SK-N-SH (cell line): Measurements from ENCODE around the gene UMOD. TPM values are rescaled to one million over a fixed set of nuclear protein-coding genes. Genes with fewer than 3 reads are reported as not detected.

Source experiments
- CTCF ChIA-PET: fragments of 300-600, 350-600 bp; formaldehyde crosslinking; extraction: SDS; loops from one replicate; lab custom pipeline; 2021; lab: Yijun Ruan, JAX
- POLR2A ChIA-PET: fragments of 350-600 bp; sonication (Branson Sonifier 250); formaldehyde crosslinking; extraction: SDS; loops from one replicate; lab custom pipeline; 2020; ENCODE audit warnings: antibody characterized with exemption, inconsistent platforms; lab: Yijun Ruan, JAX
- DNase-seq: peaks from one replicate; pipeline ENCODE4 v3.0.0; 2012
- H2AFZ ChIP-seq: fragments of 200-600 bp; sonication (generic); 2 replicates; pipeline ENCODE4 v1.8.1; 2016; ENCODE audit warnings: antibody characterized with exemption, mild to moderate bottlenecking, low read depth
- H3F3A ChIP-seq: fragments of 200-600 bp; sonication (generic); replicated peaks from 2 replicates; pipeline ENCODE3; 2016; ENCODE audit warnings: antibody characterized with exemption, mild to moderate bottlenecking; ENCODE audit not compliant: insufficient read depth
- H3K27ac ChIP-seq, 2 experiments: fragments of 200-500 bp in 1 of 2; fragments of 200-600 bp in 1 of 2; sonication (Bioruptor generic) in 1 of 2; sonication (generic), shearing (Covaris generic) in 1 of 2; 2 replicates each; pipeline versions ENCODE4 v1.5.1 to v1.6.1; 2014 to 2016; ENCODE audit warnings: low read depth in 2 of 2, inconsistent platforms in 1 of 2, low read length in 1 of 2, mild to moderate bottlenecking in 1 of 2, mixed read lengths in 1 of 2
- H3K27me3 ChIP-seq: fragments of 200-600 bp; sonication (generic), shearing (Covaris generic); 2 replicates; pipeline ENCODE4 v1.6.1; 2016; ENCODE audit warnings: mixed run types; ENCODE audit not compliant: insufficient read depth
- H3K36me3 ChIP-seq, 2 experiments: fragments of 200-500 bp in 1 of 2; fragments of 200-600 bp in 1 of 2; sonication (Bioruptor generic) in 1 of 2; sonication (generic) in 1 of 2; replicated peaks in 1 of 2; 2 replicates each; pipeline versions ENCODE3 to v1.5.1; 2014 to 2016; ENCODE audit warnings: low read length in 1 of 2, mild to moderate bottlenecking in 1 of 2; ENCODE audit not compliant: insufficient read depth in 2 of 2, control insufficient read depth in 1 of 2
- H3K4me1 ChIP-seq, 2 experiments: fragments of 200-500 bp in 1 of 2; fragments of 200-600 bp in 1 of 2; sonication (Bioruptor generic) in 1 of 2; sonication (generic), shearing (Covaris generic) in 1 of 2; 2 replicates each; pipeline versions ENCODE4 v1.5.1 to v1.6.1; 2014 to 2016; ENCODE audit warnings: low read depth in 1 of 2, low read length in 1 of 2, mixed run types in 1 of 2; ENCODE audit not compliant: insufficient read depth in 2 of 2, control insufficient read depth in 1 of 2
- H3K4me2 ChIP-seq: fragments of 200-600 bp; sonication (generic), shearing (Covaris generic); 2 replicates; pipeline ENCODE4 v1.6.1; 2017; ENCODE audit warnings: mixed run types
- H3K4me3 ChIP-seq, 2 experiments: fragments of 200-500 bp in 1 of 2; fragments of 200-600 bp in 1 of 2; sonication (Bioruptor generic) in 1 of 2; sonication (generic), shearing (Covaris generic) in 1 of 2; 2 replicates each; pipeline versions ENCODE4 v1.5.1 to v1.8.1; 2014 to 2016; ENCODE audit warnings: low read depth in 2 of 2, inconsistent platforms in 1 of 2, low read length in 1 of 2, mild to moderate bottlenecking in 1 of 2, mixed read lengths in 1 of 2, moderate library complexity in 1 of 2
- H3K79me2 ChIP-seq: fragments of 200-600 bp; sonication (generic); 2 replicates; pipeline ENCODE4 v1.8.1; 2017; ENCODE audit warnings: mild to moderate bottlenecking; ENCODE audit not compliant: insufficient read depth
- H3K9ac ChIP-seq: fragments of 200-600 bp; sonication (generic); 2 replicates; pipeline ENCODE4 v1.6.1; 2017; ENCODE audit warnings: mixed run types
- H3K9me2 ChIP-seq: fragments of 200-600 bp; sonication (generic); 2 replicates; pipeline ENCODE4 v1.6.1; 2017; ENCODE audit warnings: mixed run types
- H3K9me3 ChIP-seq: fragments of 200-600 bp; sonication (generic); 2 replicates; pipeline ENCODE4 v1.6.1; 2017; ENCODE audit warnings: mixed run types, mild to moderate bottlenecking, moderate library complexity
- H4K20me1 ChIP-seq: fragments of 200-600 bp; sonication (generic); 2 replicates; pipeline ENCODE4 v1.6.1; 2017; ENCODE audit warnings: mild to moderate bottlenecking, mixed run types; ENCODE audit not compliant: insufficient read depth
- CTCF ChIP-seq: fragments of 200-600 bp; sonication (generic); IDR thresholded peaks from 2 replicates; pipeline ENCODE4 v1.6.1; 2017; ENCODE audit warnings: antibody characterized with exemption, mild to moderate bottlenecking, moderate library complexity
- EP300 ChIP-seq, 2 experiments: IDR thresholded peaks; 2 replicates each; pipeline versions ENCODE4 v1.4.0 to v1.6.1; 2012; ENCODE audit warnings: borderline replicate concordance in 1 of 2, low read depth in 1 of 2, low read length in 1 of 2
- EZH2phosphoT487 ChIP-seq: fragments of 200-600 bp; sonication (generic); IDR thresholded peaks from 2 replicates; pipeline ENCODE4 v1.6.1; 2017; ENCODE audit warnings: low read depth, mixed run types, mild to moderate bottlenecking, antibody characterized with exemption, moderate library complexity, borderline replicate concordance
- FOSL2 ChIP-seq: IDR thresholded peaks from 2 replicates; pipeline ENCODE4 v1.4.0; 2012; ENCODE audit warnings: low read depth, mild to moderate bottlenecking, moderate library complexity, borderline replicate concordance
- FOXJ3 ChIP-seq: sonication (generic); formaldehyde crosslinking; IDR thresholded peaks from 2 replicates; pipeline ENCODE4 v1.5.1; 2020; ENCODE audit warnings: mild to moderate bottlenecking, missing genetic modification reagents
- FOXM1 ChIP-seq: IDR thresholded peaks from 2 replicates; pipeline ENCODE4 v1.4.0; 2012; ENCODE audit warnings: low read depth, mild to moderate bottlenecking
- GABPA ChIP-seq: IDR thresholded peaks from 2 replicates; pipeline ENCODE4 v1.4.0; 2012; ENCODE audit warnings: low read depth, mild to moderate bottlenecking
- GATA2 ChIP-seq: sonication (generic); formaldehyde crosslinking; IDR thresholded peaks from 2 replicates; pipeline ENCODE4 v1.5.0; 2020; ENCODE audit warnings: mild to moderate bottlenecking, missing genetic modification reagents
- JUND ChIP-seq: IDR thresholded peaks from 2 replicates; pipeline ENCODE4 v1.4.0; 2012
- MEF2A ChIP-seq: IDR thresholded peaks from 2 replicates; pipeline ENCODE4 v1.4.0; 2012; ENCODE audit warnings: low read depth, borderline replicate concordance
- NRF1 ChIP-seq: IDR thresholded peaks from 2 replicates; pipeline ENCODE4 v1.6.1; 2012; ENCODE audit warnings: low read depth, mild to moderate bottlenecking, low read length
- POLR2AphosphoS5 ChIP-seq: IDR thresholded peaks from 2 replicates; pipeline ENCODE4 v1.6.1; 2012; ENCODE audit warnings: low read depth, low read length
- RFX5 ChIP-seq: IDR thresholded peaks from 2 replicates; pipeline ENCODE4 v1.6.1; 2012; ENCODE audit warnings: mild to moderate bottlenecking, improper control_type of control experiment, low read length
- RXRA ChIP-seq: IDR thresholded peaks from 2 replicates; pipeline ENCODE4 v1.4.0; 2012; ENCODE audit warnings: low read depth, mild to moderate bottlenecking, borderline replicate concordance
- TCF12 ChIP-seq: IDR thresholded peaks from 2 replicates; pipeline ENCODE4 v1.4.0; 2012
- USF1 ChIP-seq: IDR thresholded peaks from 2 replicates; pipeline ENCODE4 v1.4.0; 2012; ENCODE audit warnings: low read depth, borderline replicate concordance
- YY1 ChIP-seq: IDR thresholded peaks from 2 replicates; pipeline ENCODE4 v1.4.0; 2012; ENCODE audit warnings: low read depth, mild to moderate bottlenecking
- ZBTB33 ChIP-seq: IDR thresholded peaks from 2 replicates; pipeline ENCODE4 v1.4.0; 2012; ENCODE audit warnings: low read depth, borderline replicate concordance
- WGBS: methylation state at CpG from one replicate; pipeline ENCODE4 v1.1.6; 2017; ENCODE audit warnings: low lambda C conversion rate; 5-methylcytosine and 5-hydroxymethylcytosine counted together
- polyA plus RNA-seq, 3 experiments: library from polyadenylated mRNA; depleted of rRNA; stranded (reverse); fragments of >200 nt; gene quantifications; 2 replicates each; pipeline ENCODE4 v1.2.3, GENCODE V29; 2012
- TF ChIP-seq, protein P1 (sequence below): IDR thresholded peaks from 2 replicates; pipeline ENCODE4 v1.6.1; 2012; ENCODE audit warnings: mild to moderate bottlenecking, low read depth, low read length, moderate library complexity
- TF ChIP-seq, protein P2 (sequence below): fragments of 150-350 bp; IDR thresholded peaks from 2 replicates; pipeline ENCODE4 v1.6.1; 2016; ENCODE audit warnings: mild to moderate bottlenecking, low read depth, low read length

Gene UMOD
- polyA plus RNA-seq, 1 of the 3 experiments (the other 2 are of a cell fraction): not detected

- TF ChIP-seq EP300 (IDR thresholded peaks at IDR 0.05; ENCODE audit: borderline replicate concordance in 1 of 2, low read depth in 1 of 2, low read length in 1 of 2): no peak
- no peak for TF ChIP-seq ZBTB33
These were observed 46.7 kb upstream of the UMOD start (continued) for GRCh38 chr16:20399185-20399584.

DNA sequence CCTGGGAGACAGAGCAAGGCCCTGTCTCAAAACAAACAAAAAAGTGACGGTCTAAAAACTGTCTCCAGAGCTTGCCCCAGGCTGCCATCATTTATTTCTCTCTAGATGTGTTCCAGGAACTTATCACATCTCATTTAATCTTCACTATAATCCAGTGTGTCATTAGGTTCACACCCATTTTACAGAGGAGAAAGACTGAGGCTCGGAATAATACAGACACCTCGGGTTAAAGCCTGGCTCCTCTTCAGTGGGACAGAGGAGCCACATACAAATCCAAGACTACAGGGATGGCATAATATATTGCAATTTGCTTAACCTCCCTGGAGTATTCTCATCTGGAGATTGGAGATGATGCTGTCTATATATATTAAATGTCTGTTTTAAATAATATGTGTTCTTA is 46.1 kb upstream of the UMOD start:
- POLR2A ChIA-PET: no interaction called here
- Histone ChIP-seq H3K9me2 (no peaks in the 10 kb centered on the region), H4K20me1 (no peaks in the 10 kb centered on the region), H3F3A (no peaks in the 10 kb centered on the region), H3K4me3 (no peak overlapping the region), H3K36me3 (no peaks in the 10 kb centered on the region), H3K4me2 (no peak overlapping the region), H3K9me3 (no peaks in the 10 kb centered on the region), H3K4me1 (no peaks in the 10 kb centered on the region), H3K9ac (no peak overlapping the region), H3K79me2 (no peaks in the 10 kb centered on the region), H2AFZ (no peak overlapping the region), H3K27ac (no peak overlapping the region), H3K27me3 (no peaks in the 10 kb centered on the region)
- no peak for TF ChIP-seq GABPA
- TF ChIP-seq GATA2 (CRISPR knock-in tag): no peak
- TF ChIP-seq TCF12: no peak
- TF ChIP-seq EZH2phosphoT487: no peak
- no peak for TF ChIP-seq RFX5
- TF ChIP-seq NRF1: no peak
- no peak for TF ChIP-seq USF1
- no peak for TF ChIP-seq FOSL2
- no peak for TF ChIP-seq MEF2A
- TF ChIP-seq RXRA: no peak
- TF ChIP-seq JUND: no peak
- TF ChIP-seq FOXM1: no peak
- TF ChIP-seq YY1: no peak
- TF ChIP-seq FOXJ3: no peak
- TF ChIP-seq POLR2AphosphoS5: no peak
- TF ChIP-seq, protein P1, sequence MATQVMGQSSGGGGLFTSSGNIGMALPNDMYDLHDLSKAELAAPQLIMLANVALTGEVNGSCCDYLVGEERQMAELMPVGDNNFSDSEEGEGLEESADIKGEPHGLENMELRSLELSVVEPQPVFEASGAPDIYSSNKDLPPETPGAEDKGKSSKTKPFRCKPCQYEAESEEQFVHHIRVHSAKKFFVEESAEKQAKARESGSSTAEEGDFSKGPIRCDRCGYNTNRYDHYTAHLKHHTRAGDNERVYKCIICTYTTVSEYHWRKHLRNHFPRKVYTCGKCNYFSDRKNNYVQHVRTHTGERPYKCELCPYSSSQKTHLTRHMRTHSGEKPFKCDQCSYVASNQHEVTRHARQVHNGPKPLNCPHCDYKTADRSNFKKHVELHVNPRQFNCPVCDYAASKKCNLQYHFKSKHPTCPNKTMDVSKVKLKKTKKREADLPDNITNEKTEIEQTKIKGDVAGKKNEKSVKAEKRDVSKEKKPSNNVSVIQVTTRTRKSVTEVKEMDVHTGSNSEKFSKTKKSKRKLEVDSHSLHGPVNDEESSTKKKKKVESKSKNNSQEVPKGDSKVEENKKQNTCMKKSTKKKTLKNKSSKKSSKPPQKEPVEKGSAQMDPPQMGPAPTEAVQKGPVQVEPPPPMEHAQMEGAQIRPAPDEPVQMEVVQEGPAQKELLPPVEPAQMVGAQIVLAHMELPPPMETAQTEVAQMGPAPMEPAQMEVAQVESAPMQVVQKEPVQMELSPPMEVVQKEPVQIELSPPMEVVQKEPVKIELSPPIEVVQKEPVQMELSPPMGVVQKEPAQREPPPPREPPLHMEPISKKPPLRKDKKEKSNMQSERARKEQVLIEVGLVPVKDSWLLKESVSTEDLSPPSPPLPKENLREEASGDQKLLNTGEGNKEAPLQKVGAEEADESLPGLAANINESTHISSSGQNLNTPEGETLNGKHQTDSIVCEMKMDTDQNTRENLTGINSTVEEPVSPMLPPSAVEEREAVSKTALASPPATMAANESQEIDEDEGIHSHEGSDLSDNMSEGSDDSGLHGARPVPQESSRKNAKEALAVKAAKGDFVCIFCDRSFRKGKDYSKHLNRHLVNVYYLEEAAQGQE: no peak
- TF ChIP-seq, protein P2, sequence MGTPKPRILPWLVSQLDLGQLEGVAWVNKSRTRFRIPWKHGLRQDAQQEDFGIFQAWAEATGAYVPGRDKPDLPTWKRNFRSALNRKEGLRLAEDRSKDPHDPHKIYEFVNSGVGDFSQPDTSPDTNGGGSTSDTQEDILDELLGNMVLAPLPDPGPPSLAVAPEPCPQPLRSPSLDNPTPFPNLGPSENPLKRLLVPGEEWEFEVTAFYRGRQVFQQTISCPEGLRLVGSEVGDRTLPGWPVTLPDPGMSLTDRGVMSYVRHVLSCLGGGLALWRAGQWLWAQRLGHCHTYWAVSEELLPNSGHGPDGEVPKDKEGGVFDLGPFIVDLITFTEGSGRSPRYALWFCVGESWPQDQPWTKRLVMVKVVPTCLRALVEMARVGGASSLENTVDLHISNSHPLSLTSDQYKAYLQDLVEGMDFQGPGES: no peak
- no peak for TF ChIP-seq CTCF
- CTCF ChIA-PET: interaction anchor here (8.0 kb wide), 1 partner anchor 14 kb away, joined by 61 read pairs; no protein-coding TSS in a partner anchor
- DNase-seq: no peak
- WGBS: 25% methylated on average over 3 of the region's 3 CpGs
